Esophagus squamous epithelium (tissue), 5 donors: Measurements from ENCODE around the gene PIK3R5. TPM values are rescaled to one million over a fixed set of nuclear protein-coding genes. Genes with fewer than 3 reads are reported as not detected.

Experiments used
- DNase-seq: peaks from one replicate; lab custom pipeline; 2025; lab: John Stamatoyannopoulos, UW
- H3K27ac ChIP-seq, 4 donors: fragments of 200-600 bp; sonication (generic); one replicate each; pipeline ENCODE4 v1.5.1; 2016 to 2019; ENCODE audit warnings: mild to moderate bottlenecking in 1 of 4
- H3K27me3 ChIP-seq, 4 donors: fragments of 200-600 bp; sonication (generic); 1 replicate in 3 of 4; 2 replicates in 1 of 4; pipeline versions ENCODE4 v1.5.1 to v1.6.0; 2017 to 2021; ENCODE audit warnings: antibody characterized with exemption in 1 of 4
- H3K36me3 ChIP-seq, 3 donors: fragments of 200-600 bp; sonication (generic); one replicate each; pipeline ENCODE4 v1.5.1; 2016 to 2019
- H3K4me1 ChIP-seq, 3 donors: fragments of 200-600 bp; sonication (generic); one replicate each; pipeline ENCODE4 v1.5.1; 2017 to 2019
- H3K4me3 ChIP-seq, 4 donors: fragments of 200-600 bp; sonication (generic); 1 replicate in 3 of 4; 2 replicates in 1 of 4; pipeline ENCODE4 v1.5.1; 2016 to 2019; ENCODE audit warnings: mild to moderate bottlenecking in 2 of 4, moderate library complexity in 1 of 4
- H3K9me3 ChIP-seq, 3 donors: fragments of 200-600 bp; sonication (generic); one replicate each; pipeline ENCODE4 v1.5.1; 2016 to 2019
- CTCF ChIP-seq, 6 experiments: fragments of 450-650 bp in 4 of 6; fragments of 200-600 bp in 2 of 6; sonication (generic) in 2 of 6; IDR thresholded peaks; one replicate each; pipeline ENCODE4 v1.5.1; 2016 to 2019; ENCODE audit warnings: antibody characterized with exemption in 6 of 6, mild to moderate bottlenecking in 4 of 6, moderate library complexity in 4 of 6
- POLR2A ChIP-seq, 4 donors: fragments of 450-650 bp; IDR thresholded peaks; one replicate each; pipeline ENCODE4 v1.6.1; 2017; ENCODE audit warnings: antibody characterized with exemption in 4 of 4, mild to moderate bottlenecking in 4 of 4, moderate library complexity in 3 of 4
- WGBS, 2 donors: methylation state at CpG; one replicate each; pipeline ENCODE4 v1.1.5; 2018; 5-methylcytosine and 5-hydroxymethylcytosine counted together
- intact Hi-C: fragments of 100-400 bp; cut with DNase I; formaldehyde crosslinking; loops from one replicate; pipeline ENCODE4 v1.15.0; 2022
- total RNA-seq, 4 donors: library from RNA; depleted of rRNA; stranded (reverse); fragments of >200 nt; gene quantifications; one replicate each; pipeline ENCODE4 v1.1.0, GENCODE V29; 2016
- donor health status: DM: yes; HTN: yes; CAD: no.

PIK3R5 gene
- total RNA-seq, 4 donors from 2014 or later, result 1.8 to 8.8 (median 3.1) TPM

- TF ChIP-seq CTCF (IDR thresholded peaks at IDR 0.05) (no peak), POLR2A (IDR thresholded peaks at IDR 0.05) (no peak)
Measured at GRCh38 chr17:8975091-8975725, 9.7 kb upstream of the PIK3R5 start.

GRCh38 chr17:8969901-8970300 is 4.4 kb upstream of the PIK3R5 start:
- Histone ChIP-seq H3K4me1 (peaks cover 0 to 11% (median 0%) of the 10 kb centered on the region in 3 donors), H3K27me3 (peaks cover 0 to 35% (median 5%) of the 10 kb centered on the region in 4 donors), H3K27ac (no peak overlapping the region), H3K9me3 (no peaks in the 10 kb centered on the region), H3K4me3 (no peak overlapping the region), H3K36me3 (no peaks in the 10 kb centered on the region)
- no peak for TF ChIP-seq POLR2A (IDR thresholded peaks at IDR 0.05)
- TF ChIP-seq CTCF (IDR thresholded peaks at IDR 0.05), result no peak
- DNase-seq, result no peak
- intact Hi-C loops, result no loop called here
- 72 to 73% methylated on average over 2 of the region's 2 CpGs for WGBS, 2 donors

More at GRCh38 chr17:8975091-8975725, 9.7 kb upstream of the PIK3R5 start:
- Histone ChIP-seq H3K4me1 (no peaks in the 10 kb centered on the region), H3K4me3 (no peak overlapping the region), H3K27me3 (no peaks in the 10 kb centered on the region), H3K36me3 (no peaks in the 10 kb centered on the region), H3K27ac (no peak overlapping the region), H3K9me3 (no peaks in the 10 kb centered on the region)
- DNase-seq, result no peak
- WGBS, 2 donors, result 84 to 88% methylated on average over 9 of the region's 9 CpGs
- intact Hi-C loops, result no loop called here

GRCh38 chr17:8968503-8968902 is 3.0 kb upstream of the PIK3R5 start:
- WGBS, 2 donors, result 84 to 85% methylated on average over 3 of the region's 3 CpGs
- Histone ChIP-seq H3K27me3 (peaks cover 0 to 49% (median 5%) of the 10 kb centered on the region in 4 donors), H3K9me3 (no peaks in the 10 kb centered on the region), H3K27ac (no peak overlapping the region), H3K4me3 (no peak overlapping the region), H3K4me1 (peaks cover 0 to 12% (median 0%) of the 10 kb centered on the region in 3 donors), H3K36me3 (no peaks in the 10 kb centered on the region)
- TF ChIP-seq CTCF (IDR thresholded peaks at IDR 0.05), result no peak
- TF ChIP-seq POLR2A (IDR thresholded peaks at IDR 0.05), result no peak
- intact Hi-C loops, result no loop called here
- no peak for DNase-seq

- Histone ChIP-seq H3K27ac (no peak overlapping the region), H3K4me1 (peaks cover 0 to 12% (median 0%) of the 10 kb centered on the region in 3 donors), H3K36me3 (no peaks in the 10 kb centered on the region), H3K4me3 (no peak overlapping the region), H3K9me3 (no peaks in the 10 kb centered on the region), H3K27me3 (peaks cover 0 to 56% (median 5%) of the 10 kb centered on the region in 4 donors)
- DNase-seq, result no peak
- intact Hi-C loops, result no loop called here
- TF ChIP-seq CTCF (IDR thresholded peaks at IDR 0.05) (no peak), POLR2A (IDR thresholded peaks at IDR 0.05) (no peak)
Measured at GRCh38 chr17:8967861-8968260, 2.4 kb upstream of the PIK3R5 start.

GRCh38 chr17:8966926-8967325 is 1.4 kb upstream of the PIK3R5 start:
- H3K27ac ChIP-seq, result peak overlapping the region in 2 of 4 donors; percentile 52 to 69
- no peak for DNase-seq
- H3K36me3 ChIP-seq, result no peaks in the 10 kb centered on the region
- H3K4me3 ChIP-seq, result no peak overlapping the region
- 79 to 93% methylated on average over 7 to 8 of the region's 9 CpGs for WGBS, 2 donors
- H3K4me1 ChIP-seq, result peaks cover 0 to 12% (median 0%) of the 10 kb centered on the region in 3 donors
- no peaks in the 10 kb centered on the region for H3K9me3 ChIP-seq
- peaks cover 0 to 58% (median 5%) of the 10 kb centered on the region in 4 donors for H3K27me3 ChIP-seq
- intact Hi-C loops, result no loop called here
- no peak for TF ChIP-seq CTCF (IDR thresholded peaks at IDR 0.05)
- TF ChIP-seq POLR2A (IDR thresholded peaks at IDR 0.05), result no peak
